Kidney epithelial cell (primary cell): Measurements from ENCODE around the gene CHST3. TPM values are rescaled to one million over a fixed set of nuclear protein-coding genes. Genes with fewer than 3 reads are reported as not detected.
"Not testable (repeated sequence)": the region's sequence is repeated elsewhere in the genome, so short reads cannot be mapped to it uniquely, and the experiment has no call there.

Experiments used
- DNase-seq: peaks from one replicate; pipeline ENCODE4 v3.0.0-alpha.2; 2010; ENCODE audit warnings: low read depth
- H3K27me3 ChIP-seq: 2 replicates; pipeline ENCODE4 v1.6.0; 2011; ENCODE audit warnings: low read length; ENCODE audit not compliant: control insufficient read depth, insufficient read depth
- H3K36me3 ChIP-seq: 2 replicates; pipeline ENCODE4 v1.5.1; 2011; ENCODE audit warnings: low read length; ENCODE audit not compliant: control insufficient read depth, insufficient read depth
- H3K4me3 ChIP-seq: 2 replicates; pipeline ENCODE4 v1.5.1; 2011; ENCODE audit warnings: low read depth, mild to moderate bottlenecking, control low read depth, low read length
- total RNA-seq: library from RNA; depleted of rRNA; stranded (reverse); fragments of >200 nt; gene quantifications from 2 replicates; pipeline ENCODE4 v1.2.3, GENCODE V29; 2015
- TF ChIP-seq, protein P1 (sequence below): IDR thresholded peaks from 2 replicates; pipeline ENCODE4 v1.5.1; 2011; ENCODE audit warnings: mild to moderate bottlenecking, moderate library complexity, low read length, control low read depth, inconsistent platforms; ENCODE audit not compliant: insufficient read depth, poor library complexity, severe bottlenecking

CHST3 gene
- total RNA-seq, 1 donor from 2014 or later: 48.6 TPM

- no peak for DNase-seq
- H3K36me3 ChIP-seq: no peaks in the 10 kb centered on the region
- TF ChIP-seq, protein P1, sequence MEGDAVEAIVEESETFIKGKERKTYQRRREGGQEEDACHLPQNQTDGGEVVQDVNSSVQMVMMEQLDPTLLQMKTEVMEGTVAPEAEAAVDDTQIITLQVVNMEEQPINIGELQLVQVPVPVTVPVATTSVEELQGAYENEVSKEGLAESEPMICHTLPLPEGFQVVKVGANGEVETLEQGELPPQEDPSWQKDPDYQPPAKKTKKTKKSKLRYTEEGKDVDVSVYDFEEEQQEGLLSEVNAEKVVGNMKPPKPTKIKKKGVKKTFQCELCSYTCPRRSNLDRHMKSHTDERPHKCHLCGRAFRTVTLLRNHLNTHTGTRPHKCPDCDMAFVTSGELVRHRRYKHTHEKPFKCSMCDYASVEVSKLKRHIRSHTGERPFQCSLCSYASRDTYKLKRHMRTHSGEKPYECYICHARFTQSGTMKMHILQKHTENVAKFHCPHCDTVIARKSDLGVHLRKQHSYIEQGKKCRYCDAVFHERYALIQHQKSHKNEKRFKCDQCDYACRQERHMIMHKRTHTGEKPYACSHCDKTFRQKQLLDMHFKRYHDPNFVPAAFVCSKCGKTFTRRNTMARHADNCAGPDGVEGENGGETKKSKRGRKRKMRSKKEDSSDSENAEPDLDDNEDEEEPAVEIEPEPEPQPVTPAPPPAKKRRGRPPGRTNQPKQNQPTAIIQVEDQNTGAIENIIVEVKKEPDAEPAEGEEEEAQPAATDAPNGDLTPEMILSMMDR: no peak
- H3K4me3 ChIP-seq: no peak overlapping the region
- H3K27me3 ChIP-seq: no peaks in the 10 kb centered on the region
Observed at GRCh38 chr10:71981876-71982230, 17.7 kb downstream of the CHST3 start.

DNA sequence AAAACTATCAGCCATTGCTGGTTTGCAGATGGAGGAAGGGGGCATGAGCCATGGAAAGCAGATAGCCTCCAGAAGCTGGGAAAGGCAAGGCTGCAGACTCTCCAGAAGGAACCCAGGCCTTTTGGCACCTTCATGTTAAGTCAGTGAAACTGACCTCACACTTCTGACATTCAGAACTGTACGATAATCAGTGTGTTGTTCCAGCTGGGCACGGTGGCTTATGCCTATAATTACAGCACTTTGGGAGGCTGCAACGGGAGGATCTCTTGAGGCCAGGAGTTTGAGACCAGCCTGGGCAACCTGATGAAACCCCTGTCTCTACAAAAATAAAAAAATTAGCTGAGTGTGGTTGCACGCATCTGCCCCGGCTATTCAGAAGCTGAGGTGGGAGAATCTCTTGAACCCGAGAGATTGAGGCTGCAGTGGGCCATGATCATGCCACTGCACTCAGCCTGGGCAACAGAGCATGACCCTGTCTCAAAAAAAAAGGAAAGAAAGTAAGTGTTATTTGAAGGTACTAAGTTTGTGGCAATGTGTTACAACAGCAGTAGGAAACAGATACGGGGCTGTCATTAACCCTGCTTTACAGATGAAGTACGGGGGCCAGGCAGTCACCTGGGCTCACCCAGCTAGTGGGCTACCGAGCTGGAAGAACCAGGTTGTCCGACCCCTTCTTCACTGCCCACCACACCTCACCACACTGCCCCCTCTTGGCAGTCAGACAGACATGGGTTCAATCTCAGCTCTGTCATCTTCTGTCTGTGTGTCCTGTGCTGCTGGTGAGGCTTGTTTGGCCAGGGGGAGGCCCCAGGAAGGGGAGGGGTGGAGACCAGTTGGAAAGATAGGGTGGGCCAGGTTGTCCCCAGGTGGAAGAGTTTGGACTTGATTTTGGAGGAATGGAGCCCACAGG is 18.3 kb downstream of the CHST3 start:
- Histone ChIP-seq H3K36me3 (no peaks in the 10 kb centered on the region), H3K27me3 (no peaks in the 10 kb centered on the region), H3K4me3 (no peak overlapping the region)
- no peak for DNase-seq
- TF ChIP-seq, protein P1: no peak

- Histone ChIP-seq H3K36me3 (no peaks in the 10 kb centered on the region), H3K4me3 (no peak overlapping the region), H3K27me3 (no peaks in the 10 kb centered on the region)
- TF ChIP-seq, protein P1: no peak
- DNase-seq: no peak
Observed at GRCh38 chr10:71984126-71984808, 20.1 kb downstream of the CHST3 start.

DNA sequence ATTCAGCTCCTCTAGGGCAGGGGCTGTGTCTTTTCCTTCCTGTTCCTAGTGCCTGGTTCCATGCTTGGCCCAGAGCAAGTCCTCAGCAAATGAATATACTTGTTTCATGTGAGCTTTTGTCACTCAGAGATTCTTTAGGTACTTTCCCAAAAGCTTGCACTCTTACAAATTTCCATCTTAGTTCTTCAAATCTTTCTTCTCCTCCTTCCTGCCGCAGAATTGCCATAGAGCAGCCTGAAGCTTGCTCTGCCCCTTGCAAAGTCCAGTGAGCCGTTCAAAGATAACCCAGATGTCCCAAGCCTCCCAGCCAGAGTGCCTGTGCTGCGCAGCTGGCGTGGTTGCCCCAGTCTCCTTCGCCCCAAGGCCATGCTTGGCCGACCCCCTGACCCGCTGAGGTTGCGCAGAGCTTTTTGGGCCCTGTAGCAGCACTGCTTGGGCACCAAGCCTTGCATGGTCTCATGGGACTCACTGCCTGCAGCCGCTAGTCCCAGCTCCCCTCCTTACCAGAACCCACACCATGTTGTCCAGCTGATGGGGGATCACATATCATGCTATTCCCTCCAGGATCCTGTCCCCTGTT is 20.7 kb downstream of the CHST3 start:
- no peak for DNase-seq
- TF ChIP-seq, protein P1: no peak
- Histone ChIP-seq H3K4me3 (no peak overlapping the region), H3K36me3 (no peaks in the 10 kb centered on the region), H3K27me3 (no peaks in the 10 kb centered on the region)

GRCh38 chr10:71985542-71986250 is 21.5 kb downstream of the CHST3 start:
- no peak for DNase-seq
- H3K27me3 ChIP-seq: no peaks in the 10 kb centered on the region
- H3K36me3 ChIP-seq: no peaks in the 10 kb centered on the region
- no peak overlapping the region for H3K4me3 ChIP-seq
- TF ChIP-seq, protein P1: no peak

DNA sequence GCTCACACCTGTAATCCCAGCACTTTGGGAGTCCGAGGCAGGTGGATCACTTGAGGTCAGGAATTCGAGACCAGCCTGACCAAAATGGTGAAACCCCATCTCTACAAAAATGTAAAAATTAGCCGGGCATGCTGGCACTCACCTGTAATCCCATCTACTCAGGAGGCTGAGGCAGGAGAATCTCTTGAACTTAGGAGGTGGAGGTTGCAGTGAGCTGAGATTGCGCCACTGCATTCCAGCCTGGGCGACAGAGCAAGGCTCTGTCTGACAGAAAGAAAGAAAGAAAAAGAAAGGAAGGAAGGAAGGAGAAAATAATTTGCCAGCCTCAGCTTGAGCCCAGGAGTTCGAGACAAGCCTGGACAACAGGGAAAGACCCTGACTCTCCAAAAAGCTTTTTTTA is 24.7 kb downstream of the CHST3 start:
- not testable (repeated sequence) for DNase-seq, H3K4me3 ChIP-seq, H3K27me3 ChIP-seq, H3K36me3 ChIP-seq
